Activated T-cell treated with anti-CD3 and anti-CD28 coated beads, Interleukin-2, amount 50 U/mL, for 72 hours (primary cell): ENCODE results near the gene TMEM178B. TPM values are rescaled to one million over a fixed set of nuclear protein-coding genes. Genes with fewer than 3 reads are reported as not detected.

ENCODE experiments used
- ATAC-seq, 2 donors: fragments of 150-1000 bp; cut with Tn5 transposase; replicated peaks in 1 of 2; 2 replicates each; pipeline ENCODE4 v1.10.0; 2021; ENCODE audit warnings: moderate library complexity in 2 of 2, mild to moderate bottlenecking in 1 of 2
- DNase-seq, 2 donors: peaks; one replicate each; pipeline ENCODE4 v3.0.0; 2021 to 2022; ENCODE audit warnings: mixed read lengths in 1 of 2
- H3K27ac Mint-ChIP-seq: one replicate; pipeline ENCODE4 v1.8.0; 2022; ENCODE audit warnings: mild to moderate bottlenecking, moderate library complexity, mixed read lengths
- H3K27me3 Mint-ChIP-seq: one replicate; pipeline ENCODE4 v1.8.0; 2022; ENCODE audit warnings: low read depth, mixed read lengths
- H3K36me3 Mint-ChIP-seq, 2 donors: one replicate each; pipeline ENCODE4 v1.8.0; 2022; ENCODE audit warnings: mixed read lengths in 2 of 2, mild to moderate bottlenecking in 1 of 2; ENCODE audit not compliant: insufficient read depth in 2 of 2
- H3K4me1 Mint-ChIP-seq: one replicate; pipeline ENCODE4 v1.8.0; 2022; ENCODE audit warnings: low read depth, mixed read lengths
- H3K4me3 Mint-ChIP-seq, 2 donors: one replicate each; pipeline ENCODE4 v1.8.0; 2022; ENCODE audit warnings: mild to moderate bottlenecking in 2 of 2, mixed read lengths in 2 of 2, moderate library complexity in 2 of 2
- H3K9me3 Mint-ChIP-seq, 2 donors: one replicate each; pipeline ENCODE4 v1.8.0; 2022; ENCODE audit warnings: mixed read lengths in 2 of 2
- total RNA-seq, 2 donors: library from RNA; stranded (reverse); gene quantifications; one replicate each; pipeline ENCODE4 v1.2.3, GENCODE V29; 2022

Gene TMEM178B
- total RNA-seq, 2 donors from 2014 or later, result 1.0 to 1.4 TPM

DNA sequence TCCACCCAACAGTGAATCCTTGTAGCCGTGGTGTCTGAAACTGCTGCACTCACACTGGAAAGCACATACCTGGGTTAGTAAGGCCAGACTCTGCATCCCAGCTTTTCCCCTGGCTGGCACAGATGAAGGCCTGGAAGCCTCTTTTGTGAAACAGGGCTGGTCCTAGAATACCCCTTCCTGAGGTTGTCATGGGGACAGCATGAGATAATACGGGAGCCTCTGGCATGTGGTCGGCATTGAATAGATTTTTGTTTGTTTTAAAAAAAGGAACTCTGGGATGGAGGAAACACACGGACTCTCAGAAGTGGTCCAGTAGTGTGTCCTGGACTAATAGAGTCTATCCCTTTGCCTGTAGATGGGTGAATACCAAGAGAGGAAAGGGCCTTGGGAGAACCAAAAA lies 129.7 kb downstream of the TMEM178B start:
- no peaks in the 10 kb centered on the region for H3K9me3 Mint-ChIP-seq
- no peak overlapping the region for H3K27ac Mint-ChIP-seq
- ATAC-seq (no peak), DNase-seq (no peak)
- H3K4me3 Mint-ChIP-seq, result no peak overlapping the region
- peaks cover 18% of the 10 kb centered on the region for H3K27me3 Mint-ChIP-seq
- no peaks in the 10 kb centered on the region for H3K36me3 Mint-ChIP-seq
- H3K4me1 Mint-ChIP-seq, result no peaks in the 10 kb centered on the region

DNA sequence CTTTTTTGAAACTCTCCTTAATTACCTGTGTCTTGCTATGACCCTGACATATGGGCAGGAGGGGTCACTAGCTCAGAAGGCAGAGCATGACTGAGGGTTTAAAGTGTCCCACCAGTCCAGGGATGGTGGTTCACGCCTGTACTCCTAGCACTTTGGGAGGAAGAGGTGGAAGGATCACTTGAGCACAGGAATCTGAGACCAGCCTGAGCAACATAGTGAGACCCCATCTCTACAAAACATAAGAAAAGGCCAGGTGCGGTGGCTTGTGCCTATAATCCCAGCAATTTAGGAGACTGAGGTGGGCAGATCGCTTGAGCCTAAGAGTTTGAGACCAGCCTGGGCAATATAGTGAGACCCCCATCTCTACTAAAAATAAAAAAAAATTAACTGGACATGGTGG lies 133.8 kb downstream of the TMEM178B start:
- Mint-ChIP-seq H3K4me1 (no peaks in the 10 kb centered on the region), H3K27me3 (peaks cover 7% of the 10 kb centered on the region), H3K4me3 (no peak overlapping the region), H3K9me3 (no peaks in the 10 kb centered on the region), H3K36me3 (no peaks in the 10 kb centered on the region), H3K27ac (no peak overlapping the region)
- DNase-seq (no peak), ATAC-seq (no peak)

DNA sequence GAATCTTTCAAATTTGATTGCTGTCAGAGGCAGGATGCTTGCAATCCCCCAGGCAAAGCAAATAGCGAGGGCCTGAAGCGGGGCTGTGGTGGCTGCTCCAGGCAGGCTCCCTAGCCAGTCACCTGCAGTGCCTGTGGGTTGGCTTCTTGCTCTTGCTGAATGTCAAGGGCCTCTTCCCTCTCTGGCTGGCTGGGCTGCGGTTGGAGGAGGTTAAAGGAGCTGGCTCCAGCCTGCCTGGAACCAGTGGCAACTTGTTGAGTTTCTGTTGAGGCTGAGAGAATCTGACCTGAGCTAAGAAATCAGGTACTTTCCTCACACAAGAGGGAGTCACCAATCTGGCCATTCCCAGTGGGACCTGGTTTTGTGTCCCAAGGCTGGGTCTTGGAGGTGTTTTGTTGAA lies 134.7 kb downstream of the TMEM178B start:
- H3K27me3 Mint-ChIP-seq, result peaks cover 7% of the 10 kb centered on the region
- ATAC-seq (no peak), DNase-seq (no peak)
- H3K4me3 Mint-ChIP-seq, result no peak overlapping the region
- no peaks in the 10 kb centered on the region for H3K4me1 Mint-ChIP-seq
- H3K36me3 Mint-ChIP-seq, result no peaks in the 10 kb centered on the region
- no peaks in the 10 kb centered on the region for H3K9me3 Mint-ChIP-seq
- H3K27ac Mint-ChIP-seq, result no peak overlapping the region

DNA sequence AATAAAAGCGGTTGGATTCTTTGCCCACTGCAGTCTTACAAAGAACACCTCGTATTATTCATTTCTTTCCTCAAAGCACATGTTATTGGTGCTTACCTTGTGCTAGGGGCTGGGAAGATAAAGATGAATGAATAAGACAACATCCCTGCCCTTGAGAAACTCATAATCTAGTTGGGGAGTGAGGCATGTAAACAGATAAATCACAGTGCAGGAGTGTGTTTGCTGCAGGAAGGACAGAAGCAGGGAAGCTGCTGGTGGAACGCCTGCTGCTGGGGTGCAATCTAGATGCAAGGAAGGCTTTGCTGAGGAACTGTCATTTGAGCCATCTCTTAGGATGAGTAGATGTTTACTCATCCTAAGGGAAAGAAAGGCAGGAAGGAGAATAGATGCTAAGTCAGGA lies 135.6 kb downstream of the TMEM178B start:
- H3K27ac Mint-ChIP-seq, result no peak overlapping the region
- no peaks in the 10 kb centered on the region for H3K9me3 Mint-ChIP-seq
- ATAC-seq, result no peak

DNA sequence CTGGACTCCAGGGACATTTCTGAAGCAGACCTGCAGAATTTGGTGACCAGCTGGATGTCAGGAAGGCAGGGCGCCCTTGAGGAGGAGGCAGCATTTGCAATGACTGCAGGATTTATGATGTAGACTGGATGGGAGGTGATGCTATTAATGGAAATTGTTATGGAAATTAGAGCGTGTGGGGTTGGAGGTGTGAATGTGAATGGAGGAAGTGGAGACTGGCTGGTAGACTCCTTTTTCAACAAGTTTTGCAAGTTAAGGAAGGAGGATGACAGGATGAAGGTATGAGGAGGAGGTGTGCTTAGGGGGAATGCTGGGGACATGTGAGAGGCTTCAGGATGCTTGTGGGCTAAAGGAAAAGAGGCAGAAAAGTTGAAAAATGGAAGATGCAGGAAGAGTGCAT lies 137.0 kb downstream of the TMEM178B start:
- no peaks in the 10 kb centered on the region for H3K36me3 Mint-ChIP-seq
- H3K27ac Mint-ChIP-seq, result no peak overlapping the region
- peaks cover 10% of the 10 kb centered on the region for H3K27me3 Mint-ChIP-seq
- no peaks in the 10 kb centered on the region for H3K9me3 Mint-ChIP-seq
- DNase-seq, result no peak
- no peak for ATAC-seq
- H3K4me1 Mint-ChIP-seq, result no peaks in the 10 kb centered on the region
- H3K4me3 Mint-ChIP-seq, result no peak overlapping the region

More for the DNA sequence above, 135.6 kb downstream of the TMEM178B start:
- no peaks in the 10 kb centered on the region for H3K4me1 Mint-ChIP-seq
- H3K4me3 Mint-ChIP-seq, result no peak overlapping the region
- H3K27me3 Mint-ChIP-seq, result peaks cover 7% of the 10 kb centered on the region
- H3K36me3 Mint-ChIP-seq, result no peaks in the 10 kb centered on the region
- no peak for DNase-seq

DNA sequence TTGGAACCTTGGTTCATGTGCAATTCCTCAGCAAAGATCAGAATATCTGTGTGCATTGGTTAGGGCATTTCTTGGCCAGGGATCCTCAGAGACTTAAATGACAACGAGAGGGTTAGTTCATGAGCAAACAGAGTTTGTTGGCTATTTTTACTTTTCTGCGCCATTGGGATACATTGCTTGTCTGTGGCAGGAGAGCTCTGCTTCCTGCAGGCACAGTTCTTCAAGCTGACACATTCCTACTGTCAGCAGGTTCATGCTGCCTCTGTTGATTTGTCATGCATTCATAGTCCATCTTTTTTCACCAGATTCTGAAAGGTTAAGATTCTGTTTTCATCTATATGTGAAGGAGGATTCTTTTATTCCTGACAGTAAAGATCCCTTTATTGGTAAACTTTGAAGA lies 139.4 kb downstream of the TMEM178B start:
- ATAC-seq, result no peak
- H3K9me3 Mint-ChIP-seq, result no peaks in the 10 kb centered on the region
- H3K27ac Mint-ChIP-seq, result no peak overlapping the region
- no peak overlapping the region for H3K4me3 Mint-ChIP-seq
- no peaks in the 10 kb centered on the region for H3K4me1 Mint-ChIP-seq
- no peaks in the 10 kb centered on the region for H3K36me3 Mint-ChIP-seq
- peaks cover 16% of the 10 kb centered on the region for H3K27me3 Mint-ChIP-seq
- no peak for DNase-seq

DNA sequence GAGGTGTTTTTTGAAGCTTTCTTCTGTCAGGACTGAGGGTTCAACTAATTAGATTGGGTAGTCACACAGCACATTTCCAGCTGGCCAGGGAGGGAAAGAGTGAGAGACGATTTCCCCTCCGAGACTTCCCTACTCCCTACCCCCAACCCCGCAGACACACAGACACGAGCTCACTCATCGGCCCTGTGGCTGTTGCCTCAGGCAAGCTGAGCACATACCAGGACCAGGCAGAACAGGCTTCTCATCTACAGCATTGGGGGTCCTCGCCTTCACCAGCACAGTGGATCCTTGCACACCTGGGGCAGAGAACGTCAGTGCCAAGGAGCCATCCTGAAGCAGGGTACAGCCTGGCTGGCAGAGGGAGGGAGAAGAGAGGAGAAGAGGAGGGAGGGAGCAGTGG lies 144.1 kb downstream of the TMEM178B start:
- no peaks in the 10 kb centered on the region for H3K36me3 Mint-ChIP-seq
- H3K4me3 Mint-ChIP-seq, result no peak overlapping the region
- H3K27me3 Mint-ChIP-seq, result peaks cover 30% of the 10 kb centered on the region
- no peaks in the 10 kb centered on the region for H3K4me1 Mint-ChIP-seq
- no peaks in the 10 kb centered on the region for H3K9me3 Mint-ChIP-seq
- no peak overlapping the region for H3K27ac Mint-ChIP-seq
- DNase-seq, result no peak
- ATAC-seq, result no peak

DNA sequence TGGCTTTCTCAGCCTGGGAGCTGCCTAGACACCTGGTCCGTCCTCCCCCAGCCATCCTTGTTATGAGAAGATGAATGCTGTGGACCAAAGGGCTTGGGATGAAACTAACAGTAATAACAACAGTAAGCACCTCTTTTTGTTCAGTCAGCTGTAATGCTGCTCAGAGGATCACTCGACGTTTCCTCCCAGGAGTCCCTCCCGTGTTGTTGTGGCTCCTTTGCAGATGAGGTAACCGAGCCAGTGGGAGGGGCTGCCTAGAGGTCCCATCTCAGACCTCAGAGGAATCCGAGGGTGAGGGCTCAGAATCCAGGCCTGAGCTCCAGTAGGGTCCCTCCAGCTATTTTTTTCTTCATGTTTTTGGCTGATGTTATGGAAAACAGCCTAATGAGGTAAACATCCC lies 145.1 kb downstream of the TMEM178B start:
- H3K9me3 Mint-ChIP-seq, result no peaks in the 10 kb centered on the region
- peaks cover 30% of the 10 kb centered on the region for H3K27me3 Mint-ChIP-seq
- ATAC-seq (no peak), DNase-seq (no peak)
- no peaks in the 10 kb centered on the region for H3K36me3 Mint-ChIP-seq
- H3K27ac Mint-ChIP-seq, result no peak overlapping the region
- H3K4me3 Mint-ChIP-seq, result no peak overlapping the region
- H3K4me1 Mint-ChIP-seq, result no peaks in the 10 kb centered on the region

DNA sequence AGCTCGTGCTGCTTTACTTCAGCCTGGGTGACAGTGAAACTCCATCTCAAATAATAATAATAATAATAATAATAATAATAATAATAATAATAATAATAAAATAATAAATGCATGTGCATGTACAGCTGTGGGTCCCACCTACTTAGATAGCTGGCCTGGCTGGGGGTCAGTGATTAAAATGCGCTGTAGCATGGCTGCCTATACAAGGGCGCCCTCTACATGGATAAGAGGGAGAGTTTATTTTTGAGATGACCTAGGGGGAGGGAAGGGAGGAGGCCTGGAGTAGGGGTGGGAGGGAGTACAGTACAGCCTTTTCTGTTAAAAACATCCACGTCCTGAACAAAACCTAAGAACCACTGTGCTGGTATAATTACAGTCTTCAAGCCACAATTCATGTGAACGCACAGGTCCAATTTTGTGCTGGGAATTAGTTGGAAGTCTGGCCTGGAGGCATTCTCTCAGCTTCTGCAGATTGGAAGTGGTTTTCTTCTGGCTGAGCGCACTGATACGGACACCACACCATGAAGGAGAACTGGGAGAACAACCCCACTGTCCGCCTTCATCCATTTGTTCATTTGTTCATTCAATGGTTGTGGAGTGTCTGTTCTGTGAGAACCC lies 146.5 kb downstream of the TMEM178B start:
- H3K27ac Mint-ChIP-seq, result no peak overlapping the region
- no peaks in the 10 kb centered on the region for H3K9me3 Mint-ChIP-seq
- no peak for ATAC-seq
- no peak for DNase-seq
- H3K36me3 Mint-ChIP-seq, result no peaks in the 10 kb centered on the region
- peaks cover 30% of the 10 kb centered on the region for H3K27me3 Mint-ChIP-seq
- no peak overlapping the region for H3K4me3 Mint-ChIP-seq
- no peaks in the 10 kb centered on the region for H3K4me1 Mint-ChIP-seq

DNA sequence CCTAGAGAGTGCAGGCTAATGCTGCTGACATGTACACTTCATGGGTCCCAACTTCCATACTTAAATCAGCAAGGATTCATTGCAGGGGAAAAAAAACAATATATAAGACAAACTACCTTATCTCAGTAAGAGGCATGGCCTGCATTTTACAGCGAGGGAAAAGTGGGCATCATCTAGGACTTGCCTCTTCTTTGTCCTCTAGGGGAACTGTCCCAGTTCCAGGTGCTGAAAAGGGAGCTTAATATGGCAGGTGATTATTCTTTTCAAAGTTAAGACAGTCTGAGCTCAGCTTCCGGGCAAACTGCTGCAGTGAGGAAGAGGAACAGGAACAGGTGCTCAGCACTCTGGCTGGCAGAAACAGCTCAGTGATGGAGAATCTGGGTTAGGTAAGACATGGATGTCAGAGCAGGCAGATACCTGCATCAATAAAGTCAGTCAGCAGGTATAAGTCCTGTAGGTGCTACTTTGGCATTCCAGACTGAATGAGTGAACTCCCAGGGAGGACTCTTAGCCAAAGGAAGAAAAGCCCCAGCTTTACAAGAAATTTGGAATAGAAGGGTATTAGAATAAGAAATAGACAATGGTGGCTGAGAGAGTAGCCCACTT lies 147.2 kb downstream of the TMEM178B start:
- H3K4me1 Mint-ChIP-seq, result no peaks in the 10 kb centered on the region
- no peaks in the 10 kb centered on the region for H3K36me3 Mint-ChIP-seq
- ATAC-seq (no peak), DNase-seq (no peak)
- no peak overlapping the region for H3K4me3 Mint-ChIP-seq
- H3K27me3 Mint-ChIP-seq, result peaks cover 25% of the 10 kb centered on the region
- H3K27ac Mint-ChIP-seq, result no peak overlapping the region
- no peaks in the 10 kb centered on the region for H3K9me3 Mint-ChIP-seq

DNA sequence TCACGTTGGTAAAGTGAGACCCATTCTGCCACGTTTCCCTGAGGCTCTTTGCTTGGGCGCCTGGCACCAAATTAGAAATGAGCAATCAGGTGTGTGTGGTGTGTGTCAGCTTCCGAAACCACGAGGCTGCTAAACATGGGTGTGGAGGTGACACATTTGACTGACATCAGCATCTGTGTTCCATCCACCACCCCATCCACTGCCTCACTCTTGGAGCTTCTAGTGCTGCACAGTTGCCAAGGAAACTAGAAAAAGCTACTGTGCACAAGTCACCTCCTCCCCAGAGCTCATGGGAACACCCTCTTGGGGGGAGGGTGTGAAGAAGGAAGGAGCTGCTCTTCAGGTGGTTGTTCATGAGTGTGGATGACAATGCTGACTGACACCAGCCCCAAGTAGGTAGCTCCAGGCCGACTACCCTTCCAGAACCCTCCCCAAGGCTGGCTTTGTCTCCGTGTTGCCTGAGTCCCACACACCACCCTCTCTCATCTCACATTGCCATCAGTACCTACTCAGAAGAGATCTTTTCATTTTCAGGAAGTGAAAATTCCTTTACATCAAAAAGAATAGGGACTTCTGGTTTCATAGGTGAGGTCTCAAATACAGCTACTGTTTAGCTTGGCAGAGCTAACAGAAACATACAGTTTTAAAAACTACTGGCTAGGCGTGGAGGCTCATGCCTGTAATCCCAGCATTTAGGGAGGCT lies 152.2 kb downstream of the TMEM178B start:
- H3K9me3 Mint-ChIP-seq, result no peaks in the 10 kb centered on the region
- ATAC-seq (peak in 1 of 2 donors; percentile 45), DNase-seq (no peak)
- H3K4me1 Mint-ChIP-seq, result no peaks in the 10 kb centered on the region
- peaks cover 6% of the 10 kb centered on the region for H3K27me3 Mint-ChIP-seq
- no peak overlapping the region for H3K27ac Mint-ChIP-seq
- H3K36me3 Mint-ChIP-seq, result no peaks in the 10 kb centered on the region
- H3K4me3 Mint-ChIP-seq, result no peak overlapping the region

DNA sequence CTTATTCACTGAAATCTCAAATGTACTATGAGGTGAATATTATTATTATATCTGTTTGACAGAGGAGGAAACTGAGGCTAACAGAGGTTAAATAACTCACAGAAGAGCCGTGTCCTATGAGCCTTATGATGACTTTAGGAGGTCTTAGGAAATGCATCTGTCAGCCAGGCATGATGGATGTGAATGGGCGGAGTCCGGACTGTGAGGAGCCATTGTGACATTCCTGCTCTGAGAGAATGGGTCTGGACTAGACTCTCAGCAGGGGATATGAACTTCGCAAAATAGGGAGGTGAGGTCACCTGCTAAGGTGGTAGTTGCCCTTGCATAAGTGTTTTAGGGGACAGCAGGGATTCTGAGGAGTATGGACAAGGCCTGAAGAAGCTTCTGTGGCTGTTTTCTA lies 153.6 kb downstream of the TMEM178B start:
- ATAC-seq, result no peak
- no peaks in the 10 kb centered on the region for H3K4me1 Mint-ChIP-seq
- no peak overlapping the region for H3K27ac Mint-ChIP-seq
- no peaks in the 10 kb centered on the region for H3K9me3 Mint-ChIP-seq
- H3K36me3 Mint-ChIP-seq, result no peaks in the 10 kb centered on the region
- no peaks in the 10 kb centered on the region for H3K27me3 Mint-ChIP-seq
- no peak overlapping the region for H3K4me3 Mint-ChIP-seq
- DNase-seq, result no peak

DNA sequence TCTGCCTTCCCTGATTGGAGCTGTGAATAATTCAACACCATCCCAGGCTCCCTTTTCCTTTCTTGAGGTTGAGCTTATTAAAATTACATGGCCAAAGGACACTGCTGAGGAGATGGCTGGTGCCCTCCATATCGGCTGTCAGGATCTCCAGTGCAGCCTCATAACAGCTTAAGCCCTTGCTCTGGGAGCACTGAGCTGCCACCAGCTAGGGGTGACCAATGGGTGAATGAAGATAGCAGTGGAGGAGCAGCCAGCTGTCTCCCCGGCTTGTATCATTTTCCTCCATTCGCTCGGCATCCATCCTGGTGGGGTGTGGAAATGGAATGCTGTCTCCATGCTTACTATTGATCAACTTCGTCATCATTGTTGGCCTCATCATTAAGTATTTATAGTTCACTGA lies 154.6 kb downstream of the TMEM178B start:
- ATAC-seq (no peak), DNase-seq (no peak)
- H3K36me3 Mint-ChIP-seq, result no peaks in the 10 kb centered on the region
- no peaks in the 10 kb centered on the region for H3K4me1 Mint-ChIP-seq
- H3K4me3 Mint-ChIP-seq, result no peak overlapping the region
- no peak overlapping the region for H3K27ac Mint-ChIP-seq
- H3K9me3 Mint-ChIP-seq, result no peaks in the 10 kb centered on the region
- no peaks in the 10 kb centered on the region for H3K27me3 Mint-ChIP-seq
